HEK293T (cell line): ENCODE results near the gene ATP13A2.

Experiments
- ARNT ChIP-seq: fragments of 450-650 bp; IDR thresholded peaks from 2 replicates; pipeline ENCODE4 v1.6.1; 2017; ENCODE audit warnings: mild to moderate bottlenecking
- BHLHE40 ChIP-seq: fragments of 450-650 bp; IDR thresholded peaks from 2 replicates; pipeline ENCODE4 v1.6.1; 2016; ENCODE audit warnings: mild to moderate bottlenecking, moderate library complexity, borderline replicate concordance
- CTBP1 ChIP-seq: fragments of 450-650 bp; IDR thresholded peaks from 2 replicates; pipeline ENCODE4 v1.6.1; 2016; ENCODE audit warnings: borderline replicate concordance
- ELF4 ChIP-seq: fragments of 450-650 bp; IDR thresholded peaks from 2 replicates; pipeline ENCODE4 v1.6.1; 2017; ENCODE audit warnings: antibody characterized with exemption
- FOXA1 ChIP-seq: fragments of 450-650 bp; IDR thresholded peaks from 2 replicates; pipeline ENCODE4 v1.6.1; 2016; ENCODE audit warnings: mild to moderate bottlenecking
- FOXM1 ChIP-seq: fragments of 450-650 bp; IDR thresholded peaks from 2 replicates; pipeline ENCODE4 v1.6.1; 2017; ENCODE audit warnings: mild to moderate bottlenecking, borderline replicate concordance
- HDGF ChIP-seq: fragments of 450-650 bp; IDR thresholded peaks from 2 replicates; pipeline ENCODE4 v1.6.1; 2017; ENCODE audit warnings: antibody characterized with exemption, borderline replicate concordance
- NFRKB ChIP-seq: fragments of 450-650 bp; IDR thresholded peaks from 2 replicates; pipeline ENCODE4 v1.6.1; 2016; ENCODE audit warnings: mild to moderate bottlenecking, moderate library complexity
- PKNOX1 ChIP-seq: fragments of 450-650 bp; IDR thresholded peaks from 2 replicates; pipeline ENCODE4 v1.6.1; 2016
- SP1 ChIP-seq: fragments of 450-650 bp; IDR thresholded peaks from 2 replicates; pipeline ENCODE4 v1.6.1; 2017
- SUZ12 ChIP-seq: fragments of 450-650 bp; IDR thresholded peaks from 2 replicates; pipeline ENCODE4 v1.6.1; 2016; ENCODE audit warnings: mild to moderate bottlenecking
- TARDBP ChIP-seq: fragments of 450-650 bp; IDR thresholded peaks from 2 replicates; pipeline ENCODE4 v1.6.1; 2016
- ZNF384 ChIP-seq: fragments of 450-650 bp; IDR thresholded peaks from 2 replicates; pipeline ENCODE4 v1.6.1; 2016

- TF ChIP-seq TARDBP: no peak
- TF ChIP-seq HDGF: no peak
- TF ChIP-seq CTBP1: no peak
- TF ChIP-seq FOXA1: no peak
- TF ChIP-seq ARNT: no peak
- no peak for TF ChIP-seq PKNOX1
- TF ChIP-seq SUZ12: no peak
- no peak for TF ChIP-seq BHLHE40
- no peak for TF ChIP-seq ELF4
- TF ChIP-seq SP1: no peak
- no peak for TF ChIP-seq FOXM1
- no peak for TF ChIP-seq NFRKB
- TF ChIP-seq ZNF384: no peak
These were observed 7.0 kb downstream of the ATP13A2 start for GRCh38 chr1:17004466-17005364.
